Activated CD8-positive, alpha-beta T cell treated with anti-CD3 and anti-CD28 coated beads, Interleukin-2, amount 10 ng/mL, durations not matched to agents 7 days and 5 days (primary cell): ENCODE measurements around the gene NYAP1. TPM values are rescaled to one million over a fixed set of nuclear protein-coding genes. Genes with fewer than 3 reads are reported as not detected.
"Not testable (repeated sequence)": the region's sequence is repeated elsewhere in the genome, so short reads cannot be mapped to it uniquely, and the experiment has no call there.

Experiments used
- ATAC-seq: fragments of 150-1000 bp; cut with Tn5 transposase; one replicate; pipeline ENCODE4 v1.10.0; 2021; ENCODE audit warnings: moderate library complexity
- CTCF ChIA-PET: fragments of 350-600 bp; sonication (Branson Sonifier 250); formaldehyde crosslinking; loops from one replicate; lab custom pipeline; 2021; ENCODE audit warnings: antibody characterized with exemption; lab: Charles Lee
- POLR2A ChIA-PET: fragments of 350-600 bp; sonication (Branson Sonifier 250); formaldehyde crosslinking; loops from one replicate; lab custom pipeline; 2021; ENCODE audit warnings: antibody characterized with exemption; lab: Charles Lee
- DNase-seq: peaks from one replicate; pipeline ENCODE4 v3.0.0-alpha.2; 2020
- H3K27ac Mint-ChIP-seq: one replicate; pipeline ENCODE4 v1.8.0; 2021; ENCODE audit warnings: mild to moderate bottlenecking, mixed read lengths
- H3K27me3 Mint-ChIP-seq: one replicate; pipeline ENCODE4 v1.8.0; 2021; ENCODE audit warnings: low read depth, mixed read lengths
- H3K36me3 Mint-ChIP-seq: one replicate; pipeline ENCODE4 v1.8.0; 2021; ENCODE audit warnings: low read depth, mixed read lengths
- H3K4me1 Mint-ChIP-seq: one replicate; pipeline ENCODE4 v1.8.0; 2021; ENCODE audit warnings: low read depth, mixed read lengths
- H3K4me3 Mint-ChIP-seq: one replicate; pipeline ENCODE4 v1.8.0; 2021; ENCODE audit warnings: mild to moderate bottlenecking, mixed read lengths
- H3K9me3 Mint-ChIP-seq: one replicate; pipeline ENCODE4 v1.8.0; 2022; ENCODE audit warnings: mixed read lengths; ENCODE audit not compliant: insufficient read depth
- total RNA-seq, 2 experiments: library from RNA; stranded (reverse); gene quantifications; one replicate each; pipeline ENCODE4 v1.2.3, GENCODE V29; 2021

NYAP1 gene
- total RNA-seq, 2 experiments from 2014 or later, result 0.23 TPM; not detected in 1

GRCh38 chr7:100538348-100538653 is 54.6 kb downstream of the NYAP1 start:
- Mint-ChIP-seq H3K27me3 (no peaks in the 10 kb centered on the region), H3K36me3 (peaks cover 20% of the 10 kb centered on the region), H3K4me3 (peak overlapping the region; percentile 100), H3K4me1 (peaks cover 47% of the 10 kb centered on the region), H3K9me3 (no peaks in the 10 kb centered on the region), H3K27ac (peak overlapping the region; percentile 87)
- ATAC-seq (no peak), DNase-seq (no peak)
- CTCF ChIA-PET, result interaction anchor here (1.1 to 2.2 kb wide), 4 partner anchors 9 to 96 kb away, joined by 3 to 10 read pairs (median 4); partner anchors contain the start of gene FBXO24
- POLR2A ChIA-PET, result interaction anchor here (0.9 to 1.8 kb wide), 6 partner anchors 9 to 110 kb away, joined by 3 to 7 read pairs (median 4); partner anchors contain the start of genes FBXO24, LRCH4, MOSPD3 and ZCWPW1

GRCh38 chr7:100538654-100539435 is 55.1 kb downstream of the NYAP1 start, which contains the start of gene AGFG2:
Gene AGFG2 (plus strand): TSS chr7:100539203. CDS start chr7:100539347, 144 bp downstream.
- ATAC-seq, result peak; percentile 96
- H3K4me1 Mint-ChIP-seq, result peaks cover 53% of the 10 kb centered on the region
- peaks cover 24% of the 10 kb centered on the region for H3K36me3 Mint-ChIP-seq
- DNase-seq, result peak; percentile 100
- peak within 1 kb of the TSS; percentile 100 for H3K4me3 Mint-ChIP-seq
- ChIA-PET POLR2A (interaction anchor here (0.6 to 1.8 kb wide), 10 partner anchors 9 to 110 kb away, joined by 3 to 7 read pairs (median 4); partner anchors contain the start of genes FBXO24, LRCH4, MOSPD3 and ZCWPW1), CTCF (interaction anchor here (1.0 to 2.2 kb wide), 7 partner anchors 9 to 153 kb away, joined by 3 to 10 read pairs (median 4); partner anchors contain the start of gene FBXO24)
- H3K9me3 Mint-ChIP-seq, result no peaks in the 10 kb centered on the region
- H3K27me3 Mint-ChIP-seq, result no peaks in the 10 kb centered on the region
- H3K27ac Mint-ChIP-seq, result peak within 1 kb of the TSS; percentile 87

GRCh38 chr7:100539436-100540006 is 55.8 kb downstream of the NYAP1 start:
- CTCF ChIA-PET, result interaction anchor here (1.0 to 11.8 kb wide), 6 partner anchors 10 to 153 kb away, joined by 3 to 213 read pairs (median 4); partner anchors contain the start of gene FBXO24
- H3K4me1 Mint-ChIP-seq, result peaks cover 59% of the 10 kb centered on the region
- no peaks in the 10 kb centered on the region for H3K9me3 Mint-ChIP-seq

GRCh38 chr7:100540073-100540723 is 56.5 kb downstream of the NYAP1 start:
- no peak overlapping the region for H3K27ac Mint-ChIP-seq
- no peak for DNase-seq
- ChIA-PET CTCF (interaction anchor here (1.4 to 11.8 kb wide), 2 partner anchors 20 to 152 kb away, joined by 4 to 213 read pairs; no protein-coding TSS in a partner anchor), POLR2A (no interaction called here)
- no peaks in the 10 kb centered on the region for H3K9me3 Mint-ChIP-seq
- no peaks in the 10 kb centered on the region for H3K27me3 Mint-ChIP-seq
- H3K36me3 Mint-ChIP-seq, result peaks cover 29% of the 10 kb centered on the region
- peaks cover 66% of the 10 kb centered on the region for H3K4me1 Mint-ChIP-seq
- H3K4me3 Mint-ChIP-seq, result peak overlapping the region; percentile 100
- ATAC-seq, result no peak

More at GRCh38 chr7:100539436-100540006, 55.8 kb downstream of the NYAP1 start:
- POLR2A ChIA-PET, result interaction anchor here (1.0 to 1.8 kb wide), 6 partner anchors 8 to 111 kb away, joined by 3 to 7 read pairs (median 4); partner anchors contain the start of genes FBXO24, LRCH4 and ZCWPW1
- H3K36me3 Mint-ChIP-seq, result peaks cover 29% of the 10 kb centered on the region
- H3K27ac Mint-ChIP-seq, result peak overlapping the region; percentile 87
- ATAC-seq (no peak), DNase-seq (peak; percentile 32)
- H3K4me3 Mint-ChIP-seq, result peak overlapping the region; percentile 100
- H3K27me3 Mint-ChIP-seq, result no peaks in the 10 kb centered on the region

- not testable (repeated sequence) for DNase-seq, H3K27me3 Mint-ChIP-seq, ATAC-seq, H3K9me3 Mint-ChIP-seq
- Mint-ChIP-seq H3K36me3 (peaks cover 29% of the 10 kb centered on the region), H3K4me3 (peak overlapping the region; percentile 21), H3K27ac (peak overlapping the region; percentile 37), H3K4me1 (peaks cover 77% of the 10 kb centered on the region)
- ChIA-PET POLR2A (interaction anchor here (1.3 kb wide), 1 partner anchor 9 kb away, joined by 5 read pairs; no protein-coding TSS in a partner anchor), CTCF (interaction anchor here (1.2 to 11.8 kb wide), 2 partner anchors 19 to 151 kb away, joined by 3 to 213 read pairs; no protein-coding TSS in a partner anchor)
These were observed 57.6 kb downstream of the NYAP1 start for GRCh38 chr7:100541309-100541708.

- ChIA-PET CTCF (interaction anchor here (0.7 to 11.8 kb wide), 6 partner anchors 16 to 162 kb away, joined by 3 to 213 read pairs (median 6); partner anchors contain the start of gene POP7), POLR2A (interaction anchor here (1.4 to 1.9 kb wide), 2 partner anchors 115 to 442 kb away, joined by 4 to 5 read pairs; partner anchors contain the start of genes AP4M1 and ZCWPW1)
- peaks cover 92% of the 10 kb centered on the region for H3K4me1 Mint-ChIP-seq
- H3K4me3 Mint-ChIP-seq, result peak overlapping the region; percentile 36
- no peak for ATAC-seq
- no peaks in the 10 kb centered on the region for H3K27me3 Mint-ChIP-seq
- no peaks in the 10 kb centered on the region for H3K9me3 Mint-ChIP-seq
- peak overlapping the region; percentile 87 for H3K27ac Mint-ChIP-seq
- DNase-seq, result no peak
- peaks cover 38% of the 10 kb centered on the region for H3K36me3 Mint-ChIP-seq
These were observed 59.9 kb downstream of the NYAP1 start for GRCh38 chr7:100543586-100543985.

- H3K9me3 Mint-ChIP-seq, result no peaks in the 10 kb centered on the region
- H3K4me1 Mint-ChIP-seq, result peaks cover 97% of the 10 kb centered on the region
- ChIA-PET POLR2A (interaction anchor here (1.9 kb wide), 1 partner anchor 443 kb away, joined by 4 read pairs; the partner anchor contains the start of gene AP4M1), CTCF (interaction anchor here (0.7 to 11.8 kb wide), 8 partner anchors 16 to 161 kb away, joined by 3 to 213 read pairs (median 4); partner anchors contain the start of gene POP7)
- no peak for ATAC-seq
- H3K27ac Mint-ChIP-seq, result peak overlapping the region; percentile 87
- DNase-seq, result no peak
- peaks cover 40% of the 10 kb centered on the region for H3K36me3 Mint-ChIP-seq
- H3K27me3 Mint-ChIP-seq, result no peaks in the 10 kb centered on the region
- peak overlapping the region; percentile 57 for H3K4me3 Mint-ChIP-seq
These were observed 60.7 kb downstream of the NYAP1 start for GRCh38 chr7:100544386-100544785.

Other genes starting within 250 kb of the NYAP1 start
- gene SPDYE3, start 176.2 kb upstream of the NYAP1 start, total RNA-seq, result not detected
- gene PILRB, start 125.8 kb upstream of the NYAP1 start, total RNA-seq, result 10 to 100 TPM; 75.7 to 77.2 TPM
- 10 to 100 TPM in 1 of 2 experiments, 1 to 10 TPM in 1; 8.1 to 11.5 TPM for gene PILRA, start 110.4 kb upstream of the NYAP1 start, total RNA-seq
- 1 to 10 TPM; 2.6 to 2.8 TPM for gene ZCWPW1, start 55.2 kb upstream of the NYAP1 start, total RNA-seq
- 10 to 100 TPM; 40.4 to 45.4 TPM for gene MEPCE, start 54.1 kb upstream of the NYAP1 start, total RNA-seq
- gene PPP1R35, start 47.4 kb upstream of the NYAP1 start, total RNA-seq, result 10 to 100 TPM; 84.0 to 90.1 TPM
- gene SPACDR, start 19.7 kb upstream of the NYAP1 start, total RNA-seq, result 1 to 10 TPM; 2.7 to 3.6 TPM
- 100 to 1,000 TPM; 129 to 132 TPM for gene TSC22D4, start 4.7 kb upstream of the NYAP1 start, total RNA-seq
- 10 to 100 TPM; 43.0 to 46.0 TPM for gene AGFG2, start 55.3 kb downstream of the NYAP1 start, total RNA-seq
- 10 to 100 TPM; 29.8 to 30.0 TPM for gene SAP25, start 90.0 kb downstream of the NYAP1 start, total RNA-seq
- gene LRCH4, start 102.2 kb downstream of the NYAP1 start, total RNA-seq, result 100 to 1,000 TPM; 191 to 193 TPM
- gene FBXO24, start 102.4 kb downstream of the NYAP1 start, total RNA-seq, result under 1 TPM; 0.37 to 0.45 TPM
- 10 to 100 TPM; 17.0 to 17.6 TPM for gene PCOLCE, start 118.4 kb downstream of the NYAP1 start, total RNA-seq
- gene MOSPD3, start 128.6 kb downstream of the NYAP1 start, total RNA-seq, result 10 to 100 TPM; 42.1 to 43.5 TPM
- 10 to 100 TPM; 13.1 to 14.5 TPM for gene TFR2, start 157.6 kb downstream of the NYAP1 start, total RNA-seq
- gene ACTL6B, start 172.5 kb downstream of the NYAP1 start, total RNA-seq, result not detected
- 100 to 1,000 TPM; 274 to 286 TPM for gene GNB2, start 189.8 kb downstream of the NYAP1 start, total RNA-seq
- 10 to 100 TPM; 42.1 to 43.0 TPM for gene GIGYF1, start 210.3 kb downstream of the NYAP1 start, total RNA-seq
- 10 to 100 TPM; 43.6 to 48.3 TPM for gene POP7, start 222.2 kb downstream of the NYAP1 start, total RNA-seq
- not detected for gene EPO, start 236.5 kb downstream of the NYAP1 start, total RNA-seq
- not detected for gene ZAN, start 249.7 kb downstream of the NYAP1 start, total RNA-seq